GM18505 (cell line): ENCODE data around the gene DUSP10.

Experiments used
- ATAC-seq: cut with Tn5 transposase; IDR thresholded peaks from one replicate; pipeline ENCODE4 v1.9.1; 2021; ENCODE audit not compliant: unreplicated experiment
- POLR2A ChIP-seq: IDR thresholded peaks from 4 replicates; pipeline ENCODE4 v1.6.1; 2011; ENCODE audit warnings: borderline replicate concordance; ENCODE audit not compliant: insufficient read depth, insufficient read length; ENCODE audit errors: extremely low read depth

DUSP10 gene

GRCh38 chr1:221672965-221673364, 68.9 kb downstream of the DUSP10 start:
- no peak for ATAC-seq
- TF ChIP-seq POLR2A = no peak

GRCh38 chr1:221672239-221672645, 69.6 kb downstream of the DUSP10 start:
- no peak for ATAC-seq
- no peak for TF ChIP-seq POLR2A

- no peak for TF ChIP-seq POLR2A
- ATAC-seq = no peak
Observed at GRCh38 chr1:221670081-221670480, 71.8 kb downstream of the DUSP10 start.

GRCh38 chr1:221669441-221669840, 72.4 kb downstream of the DUSP10 start:
- ATAC-seq = no peak
- no peak for TF ChIP-seq POLR2A

- TF ChIP-seq POLR2A = no peak
- peak; percentile 88 for ATAC-seq
Observed at GRCh38 chr1:221667504-221667903, 74.4 kb downstream of the DUSP10 start.

- ATAC-seq = no peak
- no peak for TF ChIP-seq POLR2A
Observed at GRCh38 chr1:221664253-221664652, 77.6 kb downstream of the DUSP10 start.

GRCh38 chr1:221663321-221663720, 78.6 kb downstream of the DUSP10 start:
- no peak for TF ChIP-seq POLR2A
- ATAC-seq = no peak

GRCh38 chr1:221655766-221656305, 86.1 kb downstream of the DUSP10 start:
- TF ChIP-seq POLR2A = no peak
- ATAC-seq = no peak
